Fibroblast of skin of right quadriceps (primary cell): ENCODE results near the gene COL26A1.
"Not testable (repeated sequence)": the region's sequence is repeated elsewhere in the genome, so short reads cannot be mapped to it uniquely, and the experiment has no call there.

Experiments used
- DNase-seq: peaks from one replicate; pipeline ENCODE4 v3.0.0-alpha.2; 2013

The COL26A1 gene

DNA sequence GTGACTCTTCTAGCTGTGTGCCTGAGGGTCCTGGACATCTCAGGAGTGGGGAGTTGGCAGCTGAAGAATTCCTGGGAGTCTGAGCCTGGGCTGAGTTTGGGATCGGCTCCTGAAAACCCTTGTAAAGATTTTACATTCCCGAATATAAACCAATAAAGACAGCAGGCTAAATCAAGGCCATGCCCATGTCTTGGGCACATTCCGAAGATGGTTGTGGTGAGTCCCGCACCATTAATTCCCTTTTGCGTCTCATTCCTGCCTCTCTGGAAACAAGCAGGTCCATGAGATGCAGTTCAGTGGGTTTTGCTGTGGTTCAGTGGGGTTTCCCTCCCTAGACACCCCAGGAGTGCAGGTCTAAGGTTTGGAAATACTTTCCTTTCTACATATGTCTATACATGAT, 90.9 kb downstream of the COL26A1 start:
- peak; percentile 26 for DNase-seq

DNA sequence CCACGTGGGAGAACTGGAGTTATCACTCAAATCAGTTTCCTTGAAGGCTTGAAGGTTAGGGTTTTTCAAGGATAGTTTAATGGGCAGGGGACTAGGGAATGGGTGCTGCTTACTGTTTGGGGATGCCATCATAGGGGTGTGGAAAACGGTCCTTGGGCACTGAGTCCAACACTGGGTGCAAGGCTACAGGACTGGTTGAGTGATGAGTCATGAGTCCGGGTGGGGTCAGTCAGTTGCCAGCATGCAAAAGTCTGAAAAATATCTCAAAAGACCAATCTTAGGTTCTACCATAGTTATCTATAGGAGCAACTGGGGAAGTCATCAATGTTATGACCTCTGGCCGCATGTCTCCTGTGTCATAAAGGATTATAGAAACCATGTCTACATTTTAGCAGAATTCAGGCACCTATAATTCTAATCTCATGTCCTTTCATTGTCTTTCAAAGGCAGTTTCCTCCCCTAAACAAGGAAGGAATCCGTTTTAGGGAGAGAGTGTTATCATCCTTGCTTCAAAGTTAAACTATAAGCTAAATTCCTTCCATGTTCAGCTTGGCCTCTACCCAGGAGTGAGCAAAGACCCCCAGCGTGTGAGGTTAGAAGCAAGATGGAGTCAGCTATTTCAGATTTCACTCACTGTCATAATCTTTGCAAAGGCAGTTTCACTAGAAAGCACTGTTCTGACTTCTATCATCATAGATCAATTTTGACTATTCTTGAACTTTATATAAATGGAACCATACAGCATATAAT, 94.5 kb downstream of the COL26A1 start:
- DNase-seq, result no peak

DNA sequence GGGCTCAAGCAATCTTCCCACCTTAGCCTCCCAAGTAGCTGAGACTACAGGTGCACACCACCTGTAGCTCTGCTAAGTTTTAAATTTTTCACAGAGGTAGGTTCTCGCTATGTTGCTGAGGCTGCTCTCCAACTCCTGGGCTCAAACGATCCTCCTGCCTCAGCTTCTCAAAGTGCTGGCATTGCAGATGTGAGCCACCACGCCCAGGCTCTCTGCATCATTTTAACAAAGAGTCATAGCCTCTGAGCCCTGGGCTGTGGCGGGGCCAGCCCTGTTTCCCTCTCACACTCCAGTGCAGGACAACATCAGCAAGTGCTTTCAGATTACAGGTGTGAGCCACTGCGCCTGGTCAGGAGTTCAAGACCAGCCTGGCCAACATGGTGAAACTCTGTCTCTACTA, 102.5 kb downstream of the COL26A1 start:
- no peak for DNase-seq

DNA sequence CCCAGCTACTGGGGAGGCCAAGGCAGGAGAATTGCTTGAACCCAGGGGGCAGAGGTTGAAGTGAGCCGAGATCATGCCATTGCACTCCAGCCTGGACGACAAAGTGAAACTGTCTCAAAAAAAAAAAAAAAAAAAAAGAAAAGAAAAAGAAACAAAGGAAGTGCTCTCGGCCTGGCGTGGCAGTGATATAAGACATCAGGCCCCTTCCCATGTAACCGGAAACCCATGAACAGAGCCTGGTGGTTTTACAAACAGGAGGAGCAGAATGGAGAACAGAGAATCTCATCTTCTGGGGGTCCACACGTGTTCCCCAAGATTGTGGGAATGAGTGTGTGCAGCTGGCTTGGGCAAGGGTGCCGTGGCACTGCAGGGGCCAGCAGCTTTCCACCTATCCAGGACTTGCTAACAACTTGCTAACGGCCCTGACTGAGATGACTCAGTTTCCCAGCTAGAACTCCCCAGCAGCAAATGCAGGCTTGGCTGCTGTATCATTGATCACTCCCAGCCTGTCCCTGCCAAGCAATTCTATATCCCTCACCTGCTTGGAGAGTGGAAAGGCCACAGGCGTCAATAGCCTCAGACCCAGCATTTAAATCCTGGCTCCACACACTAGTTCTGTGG, 103.0 kb downstream of the COL26A1 start:
- DNase-seq, result no peak

DNA sequence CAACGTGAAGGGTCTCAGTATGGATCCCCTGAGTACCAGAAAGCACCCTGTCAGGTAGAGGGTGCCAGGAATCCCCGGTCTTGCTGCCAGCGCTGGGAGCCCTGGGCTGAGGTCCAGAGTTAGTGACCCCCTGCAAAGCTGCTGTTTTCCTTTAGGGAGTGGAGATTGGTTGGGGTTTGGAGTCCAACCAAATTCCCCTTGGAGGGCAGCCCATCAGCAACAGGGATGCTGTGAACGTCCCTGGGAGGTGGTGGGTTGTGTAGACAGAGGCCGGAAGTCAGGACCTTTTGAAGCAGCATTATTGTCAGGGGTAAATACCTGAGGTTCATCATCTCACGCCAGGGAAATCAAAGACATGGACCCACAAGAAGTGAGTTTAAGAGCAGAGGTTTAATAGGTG, 104.2 kb downstream of the COL26A1 start:
- DNase-seq, result no peak

DNA sequence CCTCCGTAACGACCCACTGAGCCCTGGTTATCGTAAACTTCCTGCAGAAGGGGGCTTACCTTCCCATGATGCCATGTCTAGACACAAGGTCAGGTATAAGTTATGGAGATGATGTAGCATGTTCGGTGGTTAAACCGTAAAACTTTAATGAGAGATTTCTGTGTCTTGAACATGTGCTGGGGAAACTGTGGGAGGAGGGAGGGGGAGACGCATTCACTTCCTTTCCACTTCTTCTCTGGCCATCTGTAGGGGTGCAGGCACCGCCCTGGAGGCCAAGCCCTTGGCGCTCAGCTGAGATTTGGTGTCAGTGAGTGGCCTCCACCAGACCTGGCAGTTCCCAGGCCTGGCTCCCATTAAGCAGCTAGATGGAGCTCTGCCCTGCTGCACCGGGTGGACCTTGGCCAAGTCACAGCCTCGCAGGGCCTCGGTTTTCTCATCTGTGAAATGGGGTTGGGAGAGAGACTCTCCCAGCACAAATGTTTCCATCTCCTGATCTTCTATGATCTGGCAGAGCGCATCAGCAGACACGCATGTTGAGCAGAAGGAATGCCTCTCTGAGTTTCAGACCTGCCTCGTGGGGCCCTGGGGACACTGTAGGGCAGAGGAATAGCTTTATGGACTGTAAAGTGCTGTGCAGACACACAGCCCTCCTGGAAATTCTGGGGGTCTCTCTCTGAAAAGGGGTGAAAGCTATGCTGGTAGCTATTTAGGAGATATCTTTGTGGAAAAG, 106.0 kb downstream of the COL26A1 start:
- no peak for DNase-seq

DNA sequence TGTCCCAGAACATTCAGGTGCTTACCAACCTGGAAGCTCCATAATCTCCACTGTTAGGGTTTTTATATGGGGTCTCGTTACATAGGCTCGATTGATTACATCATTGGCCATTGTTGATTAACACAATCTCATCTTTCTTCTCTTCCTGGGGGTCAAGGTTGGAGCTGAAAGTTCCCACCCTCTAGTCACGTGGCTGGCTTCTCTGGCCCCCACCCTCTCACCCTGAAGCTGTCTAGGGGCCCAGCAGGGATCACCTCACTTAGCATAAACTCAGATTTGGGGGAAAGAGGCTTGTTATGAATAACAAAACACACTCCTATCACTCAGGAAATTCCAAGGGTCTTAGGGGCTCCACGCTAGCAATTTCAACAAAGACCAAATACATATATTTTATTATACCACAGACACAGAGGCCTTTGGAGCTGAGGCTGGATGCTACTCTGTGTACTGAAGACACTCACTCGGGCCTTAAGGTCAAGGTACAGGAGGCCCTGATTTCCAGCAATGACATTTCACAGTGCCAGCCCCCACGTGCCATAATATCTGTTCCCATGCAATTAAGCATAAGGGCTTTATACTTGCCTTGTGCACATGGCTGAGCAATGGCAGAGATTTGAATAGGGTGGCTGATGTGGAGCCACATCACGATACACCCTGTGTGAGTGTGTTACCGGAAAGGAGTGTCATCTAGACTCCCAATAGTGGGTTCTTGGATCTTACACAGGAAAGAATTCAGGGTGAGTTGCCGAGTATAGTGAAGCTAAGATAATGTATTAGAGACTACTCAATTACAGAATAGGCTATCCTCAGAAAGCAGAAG, 108.2 kb downstream of the COL26A1 start:
- DNase-seq, result no peak

DNA sequence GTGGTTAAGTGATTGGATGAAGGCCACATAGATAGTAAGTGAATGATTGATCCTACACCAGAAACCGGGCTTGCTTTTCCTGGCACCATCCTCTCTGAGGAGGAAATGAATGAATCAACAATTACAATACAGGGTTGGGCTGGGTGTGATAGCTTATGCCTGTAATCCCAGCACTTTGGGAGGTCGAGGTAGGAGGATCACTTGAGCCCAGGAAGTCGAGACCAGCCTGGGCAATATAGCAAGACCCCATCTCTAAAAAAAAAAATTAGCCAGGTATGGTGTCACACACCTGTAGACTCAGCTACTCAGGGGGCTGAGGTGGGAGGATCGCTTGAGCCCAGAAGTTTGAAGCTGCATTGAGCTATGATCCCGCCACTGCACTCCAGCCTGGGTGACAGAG, 111.5 kb downstream of the COL26A1 start:
- DNase-seq, result no peak

DNA sequence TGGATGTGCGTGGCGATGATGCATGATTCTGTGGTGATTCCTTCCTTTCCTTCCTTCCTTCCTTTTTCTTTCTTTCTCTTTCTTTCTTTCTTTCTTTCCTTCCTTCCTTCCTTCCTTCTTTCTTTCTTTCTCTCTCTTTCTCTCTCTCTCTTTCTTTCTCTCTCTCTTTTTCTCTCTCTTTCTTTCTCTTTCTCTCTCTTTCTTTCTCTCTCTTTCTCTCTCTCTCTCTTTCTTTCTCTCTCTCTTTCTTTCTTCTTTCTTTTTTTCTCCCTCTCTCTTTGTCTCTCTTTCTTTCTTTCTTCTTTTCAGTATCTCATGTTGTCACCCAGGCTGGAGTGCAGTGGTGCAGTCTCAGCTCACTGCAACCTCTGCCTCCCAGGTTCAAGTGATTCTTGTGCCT, 113.0 kb downstream of the COL26A1 start:
- DNase-seq, result not testable (repeated sequence)

DNA sequence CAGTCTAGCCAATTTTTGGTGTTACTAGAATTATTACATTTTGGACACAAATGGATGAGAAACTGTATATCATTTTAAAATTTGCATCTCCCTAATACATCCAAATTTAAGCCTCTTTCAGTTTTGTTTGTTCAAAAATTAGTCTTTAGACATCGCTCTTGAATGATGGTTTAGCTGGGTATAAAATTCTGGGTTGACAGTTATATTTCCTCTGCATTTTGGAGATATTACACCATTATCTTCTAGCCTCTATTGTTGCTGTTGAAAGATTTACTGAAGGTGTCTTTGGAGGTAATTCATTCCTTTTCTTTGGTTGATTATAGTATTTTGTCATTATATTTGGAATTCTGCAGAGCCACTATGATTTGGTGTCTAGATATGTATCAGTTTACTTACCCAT, 116.5 kb downstream of the COL26A1 start:
- DNase-seq, result no peak

DNA sequence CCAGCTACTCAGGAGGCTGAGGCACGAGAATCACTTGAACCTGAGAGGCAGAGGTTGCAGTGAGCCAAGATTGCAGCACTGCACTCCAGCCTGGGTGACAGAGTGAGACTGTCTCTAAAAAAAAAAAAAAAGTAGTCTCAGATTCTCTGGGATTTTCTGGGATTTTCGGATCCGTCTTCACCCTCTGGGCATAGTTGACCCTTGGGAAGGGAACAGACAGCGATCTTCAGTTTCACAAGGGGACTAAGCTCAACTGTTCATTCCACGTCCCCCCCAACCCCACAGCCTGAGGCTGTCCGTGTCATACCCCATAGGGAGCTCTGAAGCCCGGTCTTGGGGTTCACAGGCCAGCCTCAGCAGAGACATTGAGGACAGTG, 123.4 kb downstream of the COL26A1 start:
- DNase-seq, result not testable (repeated sequence)

DNA sequence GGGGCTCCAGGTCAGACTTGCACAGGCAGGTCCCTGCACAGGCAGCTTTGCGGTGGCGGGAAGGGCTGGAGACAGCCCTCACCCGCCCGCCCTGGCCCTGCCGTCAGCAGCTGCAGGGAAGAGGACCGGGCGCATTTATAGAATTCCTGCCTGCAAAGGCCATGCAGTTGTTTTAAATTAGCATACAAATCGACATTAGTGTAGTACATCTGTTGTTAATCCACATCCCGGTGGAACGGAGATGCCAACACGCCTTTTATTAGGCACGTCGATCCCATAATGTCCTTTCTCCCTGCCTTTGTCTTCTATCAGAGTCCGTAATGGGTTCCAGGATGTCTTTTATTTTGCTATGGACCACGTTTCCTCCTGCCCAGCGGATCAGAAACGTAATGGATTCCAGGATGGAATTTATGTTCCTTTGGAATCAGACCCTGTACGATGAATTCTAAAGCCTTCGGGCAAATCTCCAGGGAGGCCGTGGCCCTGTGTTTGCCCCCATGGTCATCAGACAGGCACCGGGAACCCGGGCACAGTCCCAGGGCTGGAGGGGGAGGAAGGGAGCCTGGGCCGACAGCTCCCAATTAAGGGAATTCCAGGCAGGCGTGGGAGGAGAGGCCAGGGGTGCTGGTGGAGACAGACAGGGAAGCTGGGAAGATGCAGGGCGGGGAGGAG, 123.9 kb downstream of the COL26A1 start:
- peak; percentile 59 for DNase-seq

DNA sequence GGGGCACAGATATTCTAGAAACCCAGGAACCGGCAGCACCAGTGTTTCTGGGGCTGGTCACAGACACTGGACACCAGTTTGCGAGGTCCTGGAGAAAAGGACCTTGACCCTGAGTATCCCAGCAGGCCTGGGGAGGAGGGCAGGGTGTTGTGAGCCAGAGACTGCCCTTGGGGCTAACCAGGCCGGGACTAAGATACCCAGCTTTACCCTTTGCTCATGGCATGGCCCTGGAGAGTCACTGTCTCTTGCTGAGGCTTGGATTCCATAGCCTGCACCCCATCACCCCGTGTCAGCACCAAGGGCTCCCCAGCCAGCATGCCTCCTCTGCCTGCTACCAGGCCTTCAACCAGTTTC, 124.4 kb downstream of the COL26A1 start:
- no peak for DNase-seq

DNA sequence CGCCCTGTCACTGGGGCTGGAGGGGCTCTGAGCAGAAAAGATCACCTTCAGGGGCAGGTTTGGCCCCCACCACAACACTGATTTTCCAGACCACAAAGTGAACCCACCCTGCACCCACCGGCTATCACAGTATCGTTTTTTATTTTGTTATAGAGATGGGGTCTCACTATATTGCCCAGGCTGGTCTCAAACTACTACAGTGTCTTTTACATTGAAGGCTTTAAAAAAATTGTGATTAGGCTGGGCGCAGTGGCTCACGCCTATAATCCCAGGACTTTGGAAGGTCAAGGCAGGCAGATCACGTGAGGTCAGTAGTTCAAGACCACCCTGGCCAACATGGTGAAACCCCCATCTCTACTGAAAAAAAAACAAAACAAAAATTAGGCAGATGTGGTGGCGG, 125.1 kb downstream of the COL26A1 start:
- DNase-seq, result no peak

DNA sequence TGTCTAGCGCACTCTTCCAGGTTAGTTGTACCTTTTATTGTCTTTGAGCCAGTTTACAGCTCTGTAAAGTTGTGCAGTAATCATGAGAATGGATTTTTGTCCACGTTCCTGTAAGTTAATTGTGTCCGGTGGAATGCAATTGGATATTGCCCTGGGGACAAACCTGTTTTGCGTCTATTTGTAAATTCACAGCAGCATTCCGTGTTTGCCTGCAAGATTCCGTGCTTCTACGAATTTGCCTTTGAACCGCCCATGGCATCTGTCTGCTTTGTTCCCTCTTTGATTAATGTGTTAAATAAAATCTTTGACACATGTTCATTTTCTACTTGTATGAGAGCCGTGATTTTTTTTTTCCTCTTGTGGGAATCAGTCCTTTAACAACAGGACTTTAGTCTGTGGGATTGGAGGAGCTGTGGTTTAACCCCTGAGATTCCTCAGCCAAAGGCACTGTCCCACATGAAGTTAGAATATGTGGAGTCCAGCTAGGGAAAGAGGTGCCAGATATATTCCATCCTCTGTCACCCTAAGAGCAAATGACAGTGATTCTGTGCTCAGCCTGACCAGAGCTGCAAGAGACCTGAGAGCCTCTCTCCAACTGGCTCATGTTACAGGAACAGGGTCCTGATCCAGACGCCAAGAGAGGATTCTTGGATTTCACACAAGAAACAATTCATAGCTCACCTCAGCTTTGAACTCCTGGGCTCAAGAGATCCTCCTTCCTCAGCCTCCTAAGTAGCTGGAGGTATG, 126.3 kb downstream of the COL26A1 start:
- no peak for DNase-seq

DNA sequence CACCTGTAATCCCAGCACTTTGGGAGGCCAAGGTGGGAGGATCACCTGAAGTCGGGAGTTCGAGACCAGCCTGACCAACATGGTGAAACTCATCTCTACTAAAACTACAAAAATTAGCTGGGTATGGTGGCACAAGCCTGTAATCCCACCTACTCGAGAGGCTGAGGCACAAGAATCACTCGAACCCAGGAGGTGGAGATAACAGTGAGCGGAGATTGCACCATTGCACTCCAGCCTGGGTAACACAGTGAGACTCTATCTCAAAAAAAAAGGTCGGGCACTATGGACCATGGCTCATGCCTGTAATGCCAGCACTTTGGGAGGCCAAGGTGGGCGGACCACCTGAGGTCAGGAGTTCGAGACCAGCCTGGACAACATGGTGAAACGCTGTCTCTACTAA, 127.8 kb downstream of the COL26A1 start:
- not testable (repeated sequence) for DNase-seq

DNA sequence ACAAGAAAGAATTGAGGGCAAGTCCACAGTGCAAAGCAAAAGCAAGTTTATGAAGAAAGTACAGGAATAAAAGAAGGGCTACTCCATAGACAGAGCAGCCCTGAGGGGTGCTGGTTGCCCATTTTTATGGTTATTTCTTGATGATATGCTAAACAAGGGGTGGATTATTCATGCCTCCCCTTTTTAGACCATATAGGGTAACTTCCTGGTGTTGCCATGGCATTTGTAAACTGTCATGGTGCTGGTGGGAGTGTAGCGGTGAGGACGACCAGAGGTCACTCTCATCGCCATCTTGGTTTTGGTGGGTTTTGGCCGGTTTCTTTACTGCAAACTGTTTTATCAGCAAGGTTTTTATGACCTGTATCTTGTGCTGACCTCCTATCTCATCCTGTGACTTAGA, 128.8 kb downstream of the COL26A1 start:
- DNase-seq, result not testable (repeated sequence)

DNA sequence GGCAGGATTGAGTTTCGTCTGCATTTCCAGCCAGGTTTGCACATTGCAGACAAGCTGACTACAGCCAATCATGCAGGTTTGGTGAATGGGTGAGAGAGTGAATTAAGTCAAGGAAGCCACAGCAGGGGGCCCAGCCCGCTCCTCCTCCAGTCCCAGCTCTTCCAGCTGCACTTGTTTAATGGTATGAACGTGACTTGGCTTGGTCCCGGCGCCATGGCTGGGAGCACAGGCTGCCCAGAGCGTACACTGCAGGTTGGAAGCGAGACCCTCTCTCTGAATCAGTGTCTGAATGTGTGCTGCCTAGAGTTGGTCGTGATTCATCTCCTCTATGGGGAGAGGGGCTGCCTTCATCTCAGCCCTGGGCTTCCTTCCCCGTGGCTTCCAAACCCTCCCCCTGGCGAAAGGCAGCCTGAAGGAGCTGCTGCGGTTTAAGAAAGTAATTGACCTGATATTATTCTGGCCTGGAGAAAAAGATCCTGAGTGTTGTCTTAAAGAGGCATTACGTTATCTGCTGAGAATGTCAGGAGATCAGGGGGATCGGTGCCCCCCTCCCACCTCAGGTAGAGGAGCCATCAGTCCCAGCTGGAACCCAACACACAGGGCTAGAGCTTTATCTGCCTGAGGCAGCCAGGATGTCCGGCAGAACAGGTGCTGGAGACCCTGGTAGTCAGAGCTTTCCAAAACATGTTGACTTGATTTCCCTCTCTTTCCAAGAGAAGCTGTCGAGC, 132.1 kb downstream of the COL26A1 start:
- DNase-seq, result no peak

DNA sequence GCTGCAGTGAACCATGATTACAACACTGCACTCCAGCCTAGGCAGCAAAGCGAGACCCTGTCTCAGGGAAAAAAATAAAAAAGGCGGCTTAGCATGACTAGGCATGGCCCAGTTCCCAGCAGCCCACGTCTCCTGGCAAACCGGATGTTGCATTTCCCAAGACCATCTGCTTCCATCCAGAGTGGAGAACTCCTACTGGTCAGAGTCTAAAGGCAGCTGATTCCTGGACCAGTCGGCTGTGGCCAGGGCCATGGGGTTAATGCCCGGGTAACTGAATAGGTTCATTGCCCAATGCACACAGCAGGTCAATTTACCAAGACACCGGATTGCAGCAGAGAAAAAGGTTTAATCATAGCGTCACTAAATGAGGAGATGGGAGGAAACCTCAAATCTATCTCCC, 133.3 kb downstream of the COL26A1 start:
- DNase-seq, result no peak

DNA sequence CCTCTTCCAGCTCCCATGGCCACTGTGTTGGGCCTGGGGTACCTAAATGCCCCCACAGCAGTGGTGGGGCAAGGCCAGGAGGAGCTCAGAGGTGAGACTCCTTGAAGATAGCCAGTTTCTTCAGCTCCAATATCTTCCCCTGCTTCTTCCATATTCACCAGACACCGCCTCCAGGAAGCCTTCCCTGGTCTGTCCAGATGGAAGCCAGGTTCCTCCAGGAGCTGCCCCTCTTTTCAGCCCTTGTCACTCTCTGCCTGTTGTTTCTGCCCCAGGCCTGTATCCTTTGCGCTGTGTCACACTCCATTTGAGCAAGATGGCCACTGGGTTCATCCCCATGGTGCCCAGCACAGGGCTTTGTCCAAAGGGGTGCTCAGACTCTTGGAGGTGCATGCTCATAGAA, 138.7 kb downstream of the COL26A1 start:
- DNase-seq, result no peak

DNA sequence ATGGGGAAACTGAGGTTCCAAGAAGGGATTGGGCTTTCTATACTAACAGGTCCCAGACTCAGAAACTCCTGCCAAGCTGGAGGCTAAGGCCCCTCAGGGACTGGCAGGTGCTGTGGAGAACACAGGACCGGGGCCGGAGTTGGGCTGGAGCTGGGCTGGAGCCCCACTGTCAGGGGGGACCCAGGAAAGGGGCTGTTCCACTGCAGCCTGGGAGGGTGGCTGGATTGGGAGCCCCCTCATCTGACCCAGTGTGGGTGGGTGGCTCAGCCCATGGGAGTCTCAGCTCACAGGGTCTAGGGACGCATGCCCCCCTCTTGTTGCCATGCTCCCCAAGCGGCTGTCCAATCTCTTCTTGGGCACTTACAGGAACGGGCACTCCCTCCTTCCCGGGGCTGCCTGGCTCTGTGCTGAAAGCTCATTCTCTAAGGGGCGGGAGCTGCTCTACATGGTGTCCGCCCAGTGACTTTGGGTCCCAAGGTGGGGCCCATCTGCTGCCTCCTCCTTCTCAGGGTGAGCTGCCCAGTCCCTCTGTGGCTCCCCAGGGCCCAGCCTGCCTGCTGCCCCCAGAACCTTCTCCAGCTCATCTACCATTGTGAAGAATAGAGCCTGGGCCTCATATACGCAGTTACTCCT, 139.9 kb downstream of the COL26A1 start:
- no peak for DNase-seq
